Colonic mucosa (tissue), 4 donors: Measurements from ENCODE around the gene MTHFD2. TPM values are rescaled to one million over a fixed set of nuclear protein-coding genes. Genes with fewer than 3 reads are reported as not detected.

ENCODE experiments used
- DNase-seq: peaks from one replicate; pipeline ENCODE4 v3.0.0-alpha.2; 2020
- H3K27ac ChIP-seq: fragments of 200-600 bp; one replicate; pipeline ENCODE4 v1.8.0; 2021
- H3K27me3 ChIP-seq: fragments of 200-600 bp; one replicate; pipeline ENCODE4 v1.8.0; 2021
- H3K36me3 ChIP-seq: fragments of 200-600 bp; one replicate; pipeline ENCODE4 v1.8.0; 2021
- H3K4me1 ChIP-seq: fragments of 200-600 bp; one replicate; pipeline ENCODE4 v1.8.0; 2021; ENCODE audit warnings: mild to moderate bottlenecking
- H3K4me3 ChIP-seq: fragments of 200-600 bp; one replicate; pipeline ENCODE4 v1.8.0; 2021
- H3K9ac ChIP-seq, 2 donors: one replicate each; pipeline ENCODE4 v1.7.0; 2013; ENCODE audit warnings: control low read depth in 2 of 2, low read depth in 2 of 2, low read length in 2 of 2
- H3K9me3 ChIP-seq: fragments of 200-600 bp; one replicate; pipeline ENCODE4 v1.8.0; 2021
- intact Hi-C: fragments of 100-400 bp; cut with DNase I; formaldehyde crosslinking; loops from one replicate; pipeline ENCODE4 v1.14.1; 2022
- total RNA-seq, 2 donors: library from RNA; stranded (reverse); fragmentation: NEBNext Ultra II Directional in 1 of 2; extraction: Animal tissue kit (Norgen Biotek cat#: 25700) in 1 of 2; gene quantifications; one replicate each; pipeline ENCODE4 v1.2.1, GENCODE V29; 2021
- TF ChIP-seq, protein P1 (sequence below): fragments of 200-600 bp; IDR thresholded peaks from one replicate; pipeline ENCODE4 v1.8.0; 2022; ENCODE audit warnings: antibody characterized with exemption, mild to moderate bottlenecking
- donor health status: healthy.
- donor health status: DM: no; HTN: no; CAD: no.
- donor health status: DM: no; HTN: no; CAD: no.

Gene MTHFD2
- total RNA-seq, 2 donors from 2014 or later, result 44.9 to 89.2 TPM

DNA sequence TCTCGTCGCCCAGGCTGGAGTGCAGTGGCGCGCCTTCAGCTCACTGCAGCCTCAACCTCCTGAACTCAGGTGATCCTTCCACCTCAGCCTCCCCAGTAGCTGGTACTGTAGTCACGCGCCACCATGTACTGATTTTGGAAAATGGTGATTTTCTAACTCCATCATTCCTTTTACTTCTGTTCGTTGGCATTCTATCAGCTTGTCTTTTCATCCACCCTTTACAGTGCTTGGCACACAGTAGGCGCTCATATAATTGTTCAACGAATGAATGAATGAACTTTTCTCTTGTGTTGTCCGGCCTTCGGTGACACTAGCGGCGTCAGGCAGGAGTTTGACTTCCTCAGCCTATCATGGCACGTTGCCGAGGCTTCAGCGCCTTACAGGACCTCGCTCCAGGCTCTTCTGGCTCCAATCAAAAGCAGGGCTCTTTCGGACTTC lies 373 bp upstream of the MTHFD2 start:
- H3K27me3 ChIP-seq, result no peaks in the 10 kb centered on the region
- no peaks in the 10 kb centered on the region for H3K4me1 ChIP-seq
- TF ChIP-seq, protein P1, sequence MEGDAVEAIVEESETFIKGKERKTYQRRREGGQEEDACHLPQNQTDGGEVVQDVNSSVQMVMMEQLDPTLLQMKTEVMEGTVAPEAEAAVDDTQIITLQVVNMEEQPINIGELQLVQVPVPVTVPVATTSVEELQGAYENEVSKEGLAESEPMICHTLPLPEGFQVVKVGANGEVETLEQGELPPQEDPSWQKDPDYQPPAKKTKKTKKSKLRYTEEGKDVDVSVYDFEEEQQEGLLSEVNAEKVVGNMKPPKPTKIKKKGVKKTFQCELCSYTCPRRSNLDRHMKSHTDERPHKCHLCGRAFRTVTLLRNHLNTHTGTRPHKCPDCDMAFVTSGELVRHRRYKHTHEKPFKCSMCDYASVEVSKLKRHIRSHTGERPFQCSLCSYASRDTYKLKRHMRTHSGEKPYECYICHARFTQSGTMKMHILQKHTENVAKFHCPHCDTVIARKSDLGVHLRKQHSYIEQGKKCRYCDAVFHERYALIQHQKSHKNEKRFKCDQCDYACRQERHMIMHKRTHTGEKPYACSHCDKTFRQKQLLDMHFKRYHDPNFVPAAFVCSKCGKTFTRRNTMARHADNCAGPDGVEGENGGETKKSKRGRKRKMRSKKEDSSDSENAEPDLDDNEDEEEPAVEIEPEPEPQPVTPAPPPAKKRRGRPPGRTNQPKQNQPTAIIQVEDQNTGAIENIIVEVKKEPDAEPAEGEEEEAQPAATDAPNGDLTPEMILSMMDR, result no peak
- no peaks in the 10 kb centered on the region for H3K36me3 ChIP-seq
- H3K4me3 ChIP-seq, result peak overlapping the region; percentile 94
- no peak for DNase-seq
- H3K9me3 ChIP-seq, result no peaks in the 10 kb centered on the region
- H3K27ac ChIP-seq, result peak overlapping the region; percentile 95
- H3K9ac ChIP-seq, result no peak overlapping the region
- intact Hi-C loops, result no loop called here

DNA sequence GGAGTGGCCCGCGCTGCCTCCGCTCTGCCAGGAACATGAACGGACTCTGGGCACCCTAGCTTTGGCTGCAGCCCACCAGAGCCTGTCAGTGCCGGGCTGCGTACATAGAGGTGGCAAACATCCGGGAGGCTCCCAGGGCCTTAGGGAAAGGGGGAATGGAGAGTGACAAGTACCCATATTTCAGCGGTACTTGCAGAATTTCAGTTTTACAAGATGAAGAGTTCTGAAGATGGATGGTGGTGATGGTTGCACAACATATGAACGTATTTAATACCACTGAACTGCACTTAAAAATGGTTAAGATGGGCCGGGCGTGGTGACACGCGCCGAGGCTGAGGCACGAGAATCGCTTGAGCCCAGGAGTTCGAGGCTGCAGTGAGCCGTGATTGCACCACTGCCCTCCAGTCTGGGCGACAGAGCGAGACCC lies 873 bp downstream of the MTHFD2 start:
- peak overlapping the region; percentile 94 for H3K4me3 ChIP-seq
- H3K36me3 ChIP-seq, result no peaks in the 10 kb centered on the region
- no peaks in the 10 kb centered on the region for H3K4me1 ChIP-seq
- no peak for DNase-seq
- H3K9ac ChIP-seq, result peak overlapping the region; percentile 82 to 90
- peak overlapping the region; percentile 95 for H3K27ac ChIP-seq
- no peaks in the 10 kb centered on the region for H3K9me3 ChIP-seq
- H3K27me3 ChIP-seq, result no peaks in the 10 kb centered on the region
- TF ChIP-seq, protein P1, result no peak
- intact Hi-C loops, result no loop called here

DNA sequence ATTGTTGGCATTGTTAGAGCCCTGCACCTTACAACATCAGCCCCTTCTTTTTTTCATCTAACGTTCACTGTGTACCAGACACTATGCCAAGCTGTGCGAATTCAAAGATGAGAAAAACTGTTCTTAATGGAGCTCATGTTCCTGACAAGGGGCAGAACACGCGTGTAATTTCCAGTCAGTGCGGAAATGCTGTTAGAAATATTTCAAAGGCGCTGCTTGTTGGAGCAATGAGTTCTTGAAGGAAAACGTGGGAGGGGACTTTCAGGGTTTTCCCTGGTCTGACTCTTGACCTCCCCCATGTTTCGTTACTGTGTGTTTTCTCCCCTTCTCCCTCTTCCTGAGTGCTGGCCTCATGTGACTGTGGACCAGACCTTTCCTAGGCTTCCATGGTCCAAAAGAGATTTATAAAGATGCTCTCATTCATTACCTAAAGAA lies 1.5 kb downstream of the MTHFD2 start:
- Histone ChIP-seq H3K4me1 (no peaks in the 10 kb centered on the region), H3K9ac (no peak overlapping the region), H3K36me3 (no peaks in the 10 kb centered on the region), H3K4me3 (peak overlapping the region; percentile 94), H3K27me3 (no peaks in the 10 kb centered on the region), H3K27ac (no peak overlapping the region), H3K9me3 (no peaks in the 10 kb centered on the region)
- DNase-seq, result no peak
- TF ChIP-seq, protein P1, result no peak
- intact Hi-C loops, result no loop called here

DNA sequence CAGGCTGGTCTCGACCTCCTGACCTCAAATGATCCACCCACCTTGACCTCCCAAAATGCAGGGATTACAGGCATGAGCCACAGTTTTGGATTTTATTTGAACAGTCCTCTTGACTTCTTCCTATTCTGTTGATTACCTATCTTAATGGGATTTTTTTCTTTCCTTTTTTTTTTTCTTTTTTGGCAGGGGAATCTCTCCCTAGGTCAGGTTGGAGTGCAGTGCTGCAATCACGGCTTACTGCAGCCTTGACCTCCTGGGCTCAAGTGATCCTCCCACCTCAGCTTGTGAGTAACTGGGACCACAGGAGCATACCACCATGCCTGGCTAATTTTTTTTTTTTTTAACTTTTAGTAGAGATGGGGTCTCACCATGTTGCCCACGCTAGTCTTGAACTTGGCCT lies 2.8 kb downstream of the MTHFD2 start:
- DNase-seq, result no peak
- H3K9ac ChIP-seq, result no peak overlapping the region
- H3K4me3 ChIP-seq, result no peak overlapping the region
- H3K27me3 ChIP-seq, result no peaks in the 10 kb centered on the region
- TF ChIP-seq, protein P1, result no peak
- no peak overlapping the region for H3K27ac ChIP-seq
- H3K4me1 ChIP-seq, result peaks cover 3% of the 10 kb centered on the region
- no peaks in the 10 kb centered on the region for H3K36me3 ChIP-seq
- no peaks in the 10 kb centered on the region for H3K9me3 ChIP-seq
- intact Hi-C loops, result no loop called here

DNA sequence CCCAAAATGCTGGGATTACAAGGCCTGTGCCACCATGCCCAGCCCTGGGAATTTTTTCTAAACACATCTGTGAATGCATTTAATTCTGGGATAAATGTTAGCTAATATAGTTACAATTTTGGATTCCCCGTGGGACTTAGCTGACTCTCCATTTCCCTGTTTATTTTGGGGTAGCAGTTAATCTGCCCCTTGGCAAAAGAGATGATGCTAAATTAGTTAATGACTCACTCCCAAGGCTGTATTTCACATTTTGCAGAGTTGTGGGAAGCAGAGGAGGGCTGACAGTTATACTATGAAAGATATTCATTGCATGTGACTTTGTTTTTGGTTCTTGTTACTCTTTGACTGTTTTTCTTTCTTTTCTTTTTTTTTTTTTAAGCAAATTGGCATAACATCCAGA lies 3.2 kb downstream of the MTHFD2 start:
- H3K4me3 ChIP-seq, result no peak overlapping the region
- no peak overlapping the region for H3K27ac ChIP-seq
- no peaks in the 10 kb centered on the region for H3K9me3 ChIP-seq
- H3K36me3 ChIP-seq, result no peaks in the 10 kb centered on the region
- intact Hi-C loops, result no loop called here
- TF ChIP-seq, protein P1, result no peak
- no peak for DNase-seq
- no peak overlapping the region for H3K9ac ChIP-seq
- no peaks in the 10 kb centered on the region for H3K27me3 ChIP-seq
- H3K4me1 ChIP-seq, result peaks cover 7% of the 10 kb centered on the region
